Dermis blood vessel endothelial cell (primary cell): ENCODE results near the gene IRF2. TPM values are rescaled to one million over a fixed set of nuclear protein-coding genes. Genes with fewer than 3 reads are reported as not detected.

Experiments used
- DNase-seq: peaks from one replicate; pipeline ENCODE4 v3.0.0; 2010
- total RNA-seq: library from RNA; depleted of rRNA; stranded (reverse); fragments of >200 nt; gene quantifications from 2 replicates; pipeline ENCODE4 v1.2.3, GENCODE V29; 2014

Gene IRF2
- total RNA-seq, 1 donor from 2014 or later, result 27.4 TPM

GRCh38 chr4:184473499-184474262, 669 bp downstream of the IRF2 start:
- DNase-seq, result peak; percentile 57

GRCh38 chr4:184472614-184473498, 1.5 kb downstream of the IRF2 start:
- peak; percentile 83 for DNase-seq

- no peak for DNase-seq
Observed at GRCh38 chr4:184471881-184472613, 2.3 kb downstream of the IRF2 start.

- DNase-seq, result no peak
Observed at GRCh38 chr4:184470785-184471110, 3.6 kb downstream of the IRF2 start.

- DNase-seq, result no peak
Observed at GRCh38 chr4:184466634-184467033, 7.7 kb downstream of the IRF2 start.

GRCh38 chr4:184464759-184465454, 9.4 kb downstream of the IRF2 start:
- no peak for DNase-seq

GRCh38 chr4:184463856-184464255, 10.5 kb downstream of the IRF2 start:
- no peak for DNase-seq

GRCh38 chr4:184463158-184463557, 11.2 kb downstream of the IRF2 start:
- no peak for DNase-seq

- no peak for DNase-seq
Observed at GRCh38 chr4:184462724-184463123, 11.6 kb downstream of the IRF2 start.

- DNase-seq, result no peak
Observed at GRCh38 chr4:184461711-184462441, 12.5 kb downstream of the IRF2 start.

GRCh38 chr4:184460499-184461285, 13.7 kb downstream of the IRF2 start:
- DNase-seq, result peak; percentile 18

GRCh38 chr4:184459413-184459812, 14.9 kb downstream of the IRF2 start:
- DNase-seq, result no peak

GRCh38 chr4:184457535-184458249, 16.7 kb downstream of the IRF2 start:
- DNase-seq, result peak; percentile 15

GRCh38 chr4:184456337-184456736, 18.0 kb downstream of the IRF2 start:
- DNase-seq, result no peak

- no peak for DNase-seq
Observed at GRCh38 chr4:184455299-184455698, 19.1 kb downstream of the IRF2 start.

GRCh38 chr4:184453365-184454160, 20.8 kb downstream of the IRF2 start:
- peak; percentile 88 for DNase-seq

- DNase-seq, result no peak
Observed at GRCh38 chr4:184452740-184453139, 21.6 kb downstream of the IRF2 start.

- peak; percentile 4 for DNase-seq
Observed at GRCh38 chr4:184451726-184452125, 22.6 kb downstream of the IRF2 start.

GRCh38 chr4:184450743-184451535, 23.4 kb downstream of the IRF2 start:
- no peak for DNase-seq
